Measurements from ENCODE around the gene CBX5.
A peak's percentile ranks its signal among the peaks of the same experiment; 100 is the strongest.
"Not testable (repeated sequence)": the region's sequence is repeated elsewhere in the genome, so short reads cannot be mapped to it uniquely, and the experiment has no call there.

The CBX5 gene

GRCh38 chr12:54294152-54294952 lies 14.4 kb upstream of the CBX5 start:
- peak in 2 of 4 experiments; percentile 20 to 47 for DNase-seq

GRCh38 chr12:54292931-54293241 lies 13.0 kb upstream of the CBX5 start:
- no peak for DNase-seq

- no peak for DNase-seq
Measured at GRCh38 chr12:54292083-54292930, 12.4 kb upstream of the CBX5 start.

GRCh38 chr12:54287261-54288157 lies 7.6 kb upstream of the CBX5 start:
- no peak for DNase-seq

GRCh38 chr12:54286042-54287030 lies 6.4 kb upstream of the CBX5 start:
- DNase-seq: no peak

GRCh38 chr12:54285150-54286041 lies 5.5 kb upstream of the CBX5 start:
- DNase-seq: no peak

GRCh38 chr12:54284070-54284780 lies 4.3 kb upstream of the CBX5 start:
- not testable (repeated sequence) for DNase-seq

GRCh38 chr12:54282949-54283593 lies 3.1 kb upstream of the CBX5 start:
- DNase-seq: no peak

GRCh38 chr12:54281694-54282093 lies 1.8 kb upstream of the CBX5 start:
- not testable (repeated sequence) for DNase-seq

GRCh38 chr12:54281261-54281638 lies 1.3 kb upstream of the CBX5 start:
- not testable (repeated sequence) for DNase-seq

- peak; percentile 71 to 82 (median 77) for DNase-seq
Measured at GRCh38 chr12:54280468-54281260, 742 bp upstream of the CBX5 start, which contains the start of gene HNRNPA1. TSS of gene HNRNPA1 (plus strand) at chr12:54280726. CDS start at chr12:54280808, 82 bp downstream.

GRCh38 chr12:54279227-54279631 lies 693 bp downstream of the CBX5 start:
- DNase-seq: no peak

GRCh38 chr12:54277823-54278276 lies 2.1 kb downstream of the CBX5 start:
- DNase-seq: no peak

- DNase-seq: no peak
Measured at GRCh38 chr12:54276368-54276767, 3.6 kb downstream of the CBX5 start.

GRCh38 chr12:54273981-54274380 lies 5.9 kb downstream of the CBX5 start:
- DNase-seq: no peak

GRCh38 chr12:54272214-54272613 lies 7.7 kb downstream of the CBX5 start:
- DNase-seq: no peak

GRCh38 chr12:54270345-54270744 lies 9.6 kb downstream of the CBX5 start:
- DNase-seq: no peak

- no peak for DNase-seq
Measured at GRCh38 chr12:54266852-54267251, 13.1 kb downstream of the CBX5 start.
